ENCODE measurements around the gene FHL5.
A peak's percentile ranks its signal among the peaks of the same experiment; 100 is the strongest.

The FHL5 gene

GRCh38 chr6:96522465-96523009, 40.4 kb upstream of the FHL5 start:
- Histone ChIP-seq H3K27me3 (ENCODE audit: insufficient read depth, low read depth) (no peaks in the 10 kb centered on the region), H3K9ac (peak overlapping the region; percentile 96), H3K27ac (peak overlapping the region; percentile 91), H3K79me2 (ENCODE audit: insufficient read depth, low read depth) (no peaks in the 10 kb centered on the region), H3K4me1 (ENCODE audit: low read depth, poor library complexity, severe bottlenecking) (peaks cover 23% of the 10 kb centered on the region), H2AFZ (ENCODE audit: low read depth) (peak overlapping the region; percentile 52), H3K36me3 (ENCODE audit: insufficient read depth) (no peaks in the 10 kb centered on the region), H3K4me2 (peak overlapping the region; percentile 47), H3K4me3 (IDR thresholded peaks at IDR 0.05; ENCODE audit: insufficient read depth, low read depth, low read length) (no peak overlapping the region), H4K20me1 (ENCODE audit: insufficient read depth) (no peaks in the 10 kb centered on the region)
- TF ChIP-seq CTCF (conservative IDR thresholded peaks at IDR 0.05; ENCODE audit: low read depth, low read length): no peak

GRCh38 chr6:96528193-96528592, 34.7 kb upstream of the FHL5 start:
- H3K79me2 ChIP-seq (ENCODE audit: insufficient read depth, low read depth): no peaks in the 10 kb centered on the region
- H3K4me2 ChIP-seq: no peak overlapping the region
- H4K20me1 ChIP-seq (ENCODE audit: insufficient read depth): no peaks in the 10 kb centered on the region
- H3K4me1 ChIP-seq (ENCODE audit: low read depth, poor library complexity, severe bottlenecking): peaks cover 12% of the 10 kb centered on the region
- H3K27me3 ChIP-seq (ENCODE audit: insufficient read depth, low read depth): no peaks in the 10 kb centered on the region
- no peak overlapping the region for H3K9ac ChIP-seq
- no peak overlapping the region for H2AFZ ChIP-seq (ENCODE audit: low read depth)
- H3K27ac ChIP-seq: no peak overlapping the region
- no peak overlapping the region for H3K4me3 ChIP-seq (IDR thresholded peaks at IDR 0.05; ENCODE audit: insufficient read depth, low read depth, low read length)
- TF ChIP-seq CTCF (conservative IDR thresholded peaks at IDR 0.05; ENCODE audit: low read depth, low read length): no peak
- H3K36me3 ChIP-seq (ENCODE audit: insufficient read depth): no peaks in the 10 kb centered on the region

GRCh38 chr6:96532399-96532798, 30.5 kb upstream of the FHL5 start:
- no peak overlapping the region for H3K9ac ChIP-seq
- H3K4me2 ChIP-seq: no peak overlapping the region
- H3K4me3 ChIP-seq (IDR thresholded peaks at IDR 0.05; ENCODE audit: insufficient read depth, low read depth, low read length): no peak overlapping the region
- no peak overlapping the region for H2AFZ ChIP-seq (ENCODE audit: low read depth)
- no peaks in the 10 kb centered on the region for H3K79me2 ChIP-seq (ENCODE audit: insufficient read depth, low read depth)
- H4K20me1 ChIP-seq (ENCODE audit: insufficient read depth): no peaks in the 10 kb centered on the region
- H3K36me3 ChIP-seq (ENCODE audit: insufficient read depth): no peaks in the 10 kb centered on the region
- no peaks in the 10 kb centered on the region for H3K27me3 ChIP-seq (ENCODE audit: insufficient read depth, low read depth)
- no peaks in the 10 kb centered on the region for H3K4me1 ChIP-seq (ENCODE audit: low read depth, poor library complexity, severe bottlenecking)
- no peak for TF ChIP-seq CTCF (conservative IDR thresholded peaks at IDR 0.05; ENCODE audit: low read depth, low read length)
- no peak overlapping the region for H3K27ac ChIP-seq

- no peak for TF ChIP-seq CTCF (conservative IDR thresholded peaks at IDR 0.05; ENCODE audit: low read depth, low read length)
- H3K4me3 ChIP-seq (IDR thresholded peaks at IDR 0.05; ENCODE audit: insufficient read depth, low read depth, low read length): no peak overlapping the region
- H2AFZ ChIP-seq (ENCODE audit: low read depth): no peak overlapping the region
- H3K27me3 ChIP-seq (ENCODE audit: insufficient read depth, low read depth): no peaks in the 10 kb centered on the region
- no peaks in the 10 kb centered on the region for H4K20me1 ChIP-seq (ENCODE audit: insufficient read depth)
- no peak overlapping the region for H3K27ac ChIP-seq
- H3K9ac ChIP-seq: no peak overlapping the region
- no peaks in the 10 kb centered on the region for H3K36me3 ChIP-seq (ENCODE audit: insufficient read depth)
- H3K4me2 ChIP-seq: no peak overlapping the region
- H3K4me1 ChIP-seq (ENCODE audit: low read depth, poor library complexity, severe bottlenecking): no peaks in the 10 kb centered on the region
- no peaks in the 10 kb centered on the region for H3K79me2 ChIP-seq (ENCODE audit: insufficient read depth, low read depth)
Observed at GRCh38 chr6:96537726-96538125, 25.2 kb upstream of the FHL5 start.
